Trophoblast cell (in vitro differentiated cells and primary cell): Measurements from ENCODE around the gene KANSL1.

Source experiments
- DNase-seq, 2 donors: peaks; one replicate each; pipeline ENCODE4 v3.0.0-alpha.2; 2016
- H2AFZ ChIP-seq: 2 replicates; pipeline ENCODE4 v1.6.1; 2013; ENCODE audit warnings: low read length, moderate library complexity, mild to moderate bottlenecking; ENCODE audit not compliant: insufficient read depth, poor library complexity
- H2AK5ac ChIP-seq: 2 replicates; pipeline ENCODE4 v1.6.1; 2013; ENCODE audit warnings: mild to moderate bottlenecking, low read length
- H2BK120ac ChIP-seq: 2 replicates; pipeline ENCODE4 v1.6.1; 2013; ENCODE audit warnings: low read length, mild to moderate bottlenecking, moderate library complexity; ENCODE audit not compliant: insufficient read depth, poor library complexity
- H2BK12ac ChIP-seq: 2 replicates; pipeline ENCODE4 v1.6.1; 2013; ENCODE audit warnings: mild to moderate bottlenecking, low read length, moderate library complexity
- H2BK5ac ChIP-seq: 2 replicates; pipeline ENCODE4 v1.6.1; 2013; ENCODE audit warnings: low read length, low read depth, moderate library complexity, mild to moderate bottlenecking; ENCODE audit not compliant: poor library complexity
- H3K14ac ChIP-seq: 2 replicates; pipeline ENCODE4 v1.6.1; 2013; ENCODE audit warnings: mild to moderate bottlenecking, low read length
- H3K18ac ChIP-seq: 2 replicates; pipeline ENCODE4 v1.6.1; 2013; ENCODE audit warnings: mild to moderate bottlenecking, low read length
- H3K23ac ChIP-seq: 2 replicates; pipeline ENCODE4 v1.6.1; 2013; ENCODE audit warnings: low read length
- H3K27ac ChIP-seq: 2 replicates; pipeline ENCODE4 v1.5.1; 2013; ENCODE audit warnings: low read depth, mild to moderate bottlenecking, inconsistent platforms, low read length, moderate library complexity
- H3K27me3 ChIP-seq: 2 replicates; pipeline ENCODE4 v1.6.1; 2013; ENCODE audit warnings: inconsistent platforms, mild to moderate bottlenecking, low read length, moderate library complexity; ENCODE audit not compliant: insufficient read depth
- H3K36me3 ChIP-seq, 2 experiments: 1 replicate in 1 of 2; 2 replicates in 1 of 2; pipeline ENCODE4 v1.6.1; 2013; ENCODE audit warnings: low read length in 2 of 2, mild to moderate bottlenecking in 2 of 2, moderate library complexity in 1 of 2; ENCODE audit not compliant: insufficient read depth in 2 of 2, control insufficient read depth in 1 of 2
- H3K4ac ChIP-seq: 2 replicates; pipeline ENCODE4 v1.6.1; 2013; ENCODE audit warnings: low read depth, mild to moderate bottlenecking, low read length, moderate library complexity
- H3K4me1 ChIP-seq, 2 experiments: 1 replicate in 1 of 2; 2 replicates in 1 of 2; pipeline ENCODE4 v1.6.1; 2013; ENCODE audit warnings: low read length in 2 of 2, mild to moderate bottlenecking in 2 of 2, moderate library complexity in 1 of 2; ENCODE audit not compliant: insufficient read depth in 2 of 2, control insufficient read depth in 1 of 2
- H3K4me2 ChIP-seq: 2 replicates; pipeline ENCODE4 v1.6.1; 2013; ENCODE audit warnings: inconsistent platforms, mild to moderate bottlenecking, low read length, moderate library complexity
- H3K4me3 ChIP-seq: 2 replicates; pipeline ENCODE4 v1.5.1; 2013; ENCODE audit warnings: mild to moderate bottlenecking, low read depth, low read length, inconsistent platforms
- H3K79me1 ChIP-seq: one replicate; pipeline ENCODE4 v1.6.1; 2013; ENCODE audit warnings: low read length
- H3K79me2 ChIP-seq: 2 replicates; pipeline ENCODE4 v1.6.1; 2013; ENCODE audit warnings: low read length, mild to moderate bottlenecking; ENCODE audit not compliant: control insufficient read depth, insufficient read depth, poor library complexity
- H3K9ac ChIP-seq: 2 replicates; pipeline ENCODE4 v1.6.1; 2013; ENCODE audit warnings: mild to moderate bottlenecking, low read length
- H3K9me3 ChIP-seq: 2 replicates; pipeline ENCODE4 v1.6.1; 2013; ENCODE audit warnings: low read depth, mild to moderate bottlenecking, control low read depth, inconsistent platforms, low read length; ENCODE audit not compliant: insufficient read depth
- H4K12ac ChIP-seq: 2 replicates; pipeline ENCODE4 v1.6.1; 2013; ENCODE audit warnings: low read depth, mild to moderate bottlenecking, low read length, moderate library complexity
- H4K8ac ChIP-seq: 2 replicates; pipeline ENCODE4 v1.6.1; 2013; ENCODE audit warnings: low read depth, mild to moderate bottlenecking, low read length, moderate library complexity
- H4K91ac ChIP-seq: one replicate; pipeline ENCODE4 v1.6.1; 2013; ENCODE audit warnings: low read depth, mild to moderate bottlenecking, low read length, moderate library complexity
- WGBS: extraction: QIAGEN DNeasy Blood & Tissue Kit; methylation state at CpG from one replicate; pipeline ENCODE4 v1.1.7; 2013; ENCODE audit warnings: missing lambda C conversion rate; ENCODE audit not compliant: insufficient read length, insufficient coverage; ENCODE audit errors: extremely low coverage; 5-methylcytosine and 5-hydroxymethylcytosine counted together

Gene KANSL1

DNA sequence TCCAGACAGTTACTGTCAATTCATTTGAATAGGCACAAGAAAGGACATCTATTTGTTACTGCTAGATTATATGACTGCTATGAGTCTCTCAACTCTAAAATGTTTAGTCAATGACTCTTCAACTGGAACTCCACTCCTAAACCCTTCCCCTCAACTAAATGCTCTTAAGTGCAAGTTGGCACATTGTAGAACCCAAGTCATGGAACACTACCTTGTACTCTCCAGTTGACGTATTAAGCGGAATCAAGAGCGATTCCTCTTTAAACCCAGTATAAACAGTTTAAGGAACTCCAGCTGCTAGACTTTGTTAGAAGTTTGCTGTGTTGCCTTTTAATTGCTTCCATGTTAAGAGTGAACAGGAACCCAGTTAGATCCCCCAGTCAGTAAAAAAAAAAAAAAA is 149.6 kb downstream of the KANSL1 start:
- Histone ChIP-seq H2AK5ac (no peak overlapping the region), H3K27ac (no peak overlapping the region), H3K79me1 (no peaks in the 10 kb centered on the region), H3K9ac (no peak overlapping the region), H3K27me3 (no peaks in the 10 kb centered on the region), H3K4me1 (peaks cover 0 to 8% of the 10 kb centered on the region in 2 experiments), H3K4me3 (no peak overlapping the region), H2AFZ (no peak overlapping the region), H2BK12ac (no peak overlapping the region), H4K8ac (no peak overlapping the region), H3K14ac (no peak overlapping the region), H2BK5ac (no peak overlapping the region), H2BK120ac (no peak overlapping the region), H4K91ac (no peak overlapping the region), H3K23ac (no peak overlapping the region), H3K4me2 (no peak overlapping the region), H3K79me2 (no peaks in the 10 kb centered on the region), H3K9me3 (no peaks in the 10 kb centered on the region), H4K12ac (no peak overlapping the region), H3K36me3 (peaks cover 18 to 33% of the 10 kb centered on the region in 2 experiments), H3K18ac (no peak overlapping the region), H3K4ac (no peak overlapping the region)
- no CpG with 5 or more reads among the region's 3 CpGs for WGBS
- DNase-seq: no peak

DNA sequence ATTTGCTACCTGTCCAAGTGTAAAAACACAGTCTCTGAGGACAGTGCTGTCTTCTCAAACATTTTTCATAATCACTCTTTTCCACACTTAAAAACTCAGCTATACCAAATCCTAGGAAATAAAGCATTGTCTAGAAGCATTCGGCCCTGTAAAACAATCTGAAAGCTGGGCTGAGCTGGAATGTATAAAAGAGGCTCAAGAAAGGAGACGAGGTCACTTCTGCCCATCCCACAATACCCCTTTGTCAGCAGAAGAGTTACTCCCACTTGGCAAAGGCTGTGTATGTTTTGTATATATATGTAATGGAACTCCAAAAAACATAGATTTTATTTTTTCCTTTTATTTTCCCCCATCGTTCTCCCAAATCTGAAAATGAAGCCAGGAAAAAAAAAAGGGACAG is 150.3 kb downstream of the KANSL1 start:
- Histone ChIP-seq H3K4me3 (no peak overlapping the region), H3K9ac (no peak overlapping the region), H3K27me3 (no peaks in the 10 kb centered on the region), H3K79me1 (no peaks in the 10 kb centered on the region), H3K9me3 (no peaks in the 10 kb centered on the region), H3K36me3 (peaks cover 19 to 34% of the 10 kb centered on the region in 2 experiments), H2AK5ac (no peak overlapping the region), H4K91ac (no peak overlapping the region), H3K4me1 (peaks cover 0 to 8% of the 10 kb centered on the region in 2 experiments), H2AFZ (no peak overlapping the region), H3K79me2 (no peaks in the 10 kb centered on the region), H4K12ac (no peak overlapping the region), H2BK120ac (no peak overlapping the region), H3K14ac (no peak overlapping the region), H3K27ac (no peak overlapping the region), H3K18ac (no peak overlapping the region), H3K23ac (no peak overlapping the region), H3K4me2 (no peak overlapping the region), H3K4ac (no peak overlapping the region), H4K8ac (no peak overlapping the region), H2BK5ac (no peak overlapping the region), H2BK12ac (no peak overlapping the region)
- no peak for DNase-seq
- no CpG with 5 or more reads among the region's 3 CpGs for WGBS

GRCh38 chr17:46042246-46042645 is 151.0 kb downstream of the KANSL1 start:
- no peak overlapping the region for H4K12ac ChIP-seq
- H2AFZ ChIP-seq: no peak overlapping the region
- H2BK5ac ChIP-seq: no peak overlapping the region
- no peaks in the 10 kb centered on the region for H3K79me1 ChIP-seq
- H2BK12ac ChIP-seq: no peak overlapping the region
- H2BK120ac ChIP-seq: no peak overlapping the region
- no peak overlapping the region for H4K91ac ChIP-seq
- H3K9ac ChIP-seq: no peak overlapping the region
- no peak overlapping the region for H3K14ac ChIP-seq
- H3K9me3 ChIP-seq: no peaks in the 10 kb centered on the region
- H3K18ac ChIP-seq: no peak overlapping the region
- H2AK5ac ChIP-seq: no peak overlapping the region
- no peak overlapping the region for H3K4me3 ChIP-seq
- H3K79me2 ChIP-seq: no peaks in the 10 kb centered on the region
- H3K36me3 ChIP-seq: peaks cover 16 to 32% of the 10 kb centered on the region in 2 experiments
- DNase-seq: no peak
- H3K4me1 ChIP-seq: peaks cover 0 to 8% of the 10 kb centered on the region in 2 experiments
- H3K4ac ChIP-seq: no peak overlapping the region
- WGBS: no CpG with 5 or more reads among the region's 2 CpGs
- no peak overlapping the region for H3K23ac ChIP-seq
- H3K4me2 ChIP-seq: no peak overlapping the region
- no peak overlapping the region for H3K27ac ChIP-seq
- H4K8ac ChIP-seq: no peak overlapping the region
- no peaks in the 10 kb centered on the region for H3K27me3 ChIP-seq

DNA sequence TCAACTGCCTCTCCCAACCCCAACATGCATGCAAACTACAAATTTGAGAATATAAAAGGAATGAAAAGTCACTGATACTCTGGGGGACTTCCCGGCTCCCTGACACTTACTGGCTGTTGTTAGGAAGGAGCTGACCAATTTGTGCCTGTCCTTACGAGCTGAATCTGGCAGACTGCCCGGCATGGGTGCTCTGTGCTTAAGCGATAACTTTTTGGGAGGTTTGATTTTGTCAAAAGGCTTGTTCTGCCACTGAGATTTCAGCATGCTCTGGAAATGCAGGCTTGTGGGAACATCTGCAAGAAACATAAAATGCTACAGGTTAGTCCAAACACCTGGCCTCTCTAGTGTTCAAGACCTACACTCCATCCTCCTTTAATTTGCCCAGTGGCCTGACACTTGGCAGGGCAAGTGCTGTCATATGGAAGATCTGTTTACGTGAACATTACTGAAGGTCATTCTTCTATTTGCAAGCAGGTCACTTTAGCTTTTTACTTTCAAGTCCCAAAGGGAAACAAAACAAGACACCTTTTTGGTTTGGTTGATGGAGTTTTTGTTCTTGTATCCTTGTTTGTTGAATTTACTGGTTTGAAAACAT is 153.5 kb downstream of the KANSL1 start:
- H2BK5ac ChIP-seq: no peak overlapping the region
- peaks cover 20 to 42% of the 10 kb centered on the region in 2 experiments for H3K36me3 ChIP-seq
- H3K23ac ChIP-seq: no peak overlapping the region
- H3K4me1 ChIP-seq: no peaks in the 10 kb centered on the region
- H4K12ac ChIP-seq: no peak overlapping the region
- no peak overlapping the region for H2AK5ac ChIP-seq
- H3K9ac ChIP-seq: no peak overlapping the region
- no peak overlapping the region for H2AFZ ChIP-seq
- H3K27me3 ChIP-seq: no peaks in the 10 kb centered on the region
- no peak for DNase-seq
- no CpG with 5 or more reads among the region's 5 CpGs for WGBS
- no peaks in the 10 kb centered on the region for H3K79me1 ChIP-seq
- H3K4me2 ChIP-seq: no peak overlapping the region
- no peaks in the 10 kb centered on the region for H3K9me3 ChIP-seq
- H2BK120ac ChIP-seq: no peak overlapping the region
- no peak overlapping the region for H3K14ac ChIP-seq
- H3K79me2 ChIP-seq: no peaks in the 10 kb centered on the region
- no peak overlapping the region for H2BK12ac ChIP-seq
- H3K4ac ChIP-seq: no peak overlapping the region
- no peak overlapping the region for H3K4me3 ChIP-seq
- no peak overlapping the region for H4K8ac ChIP-seq
- no peak overlapping the region for H3K27ac ChIP-seq
- H3K18ac ChIP-seq: no peak overlapping the region
- H4K91ac ChIP-seq: no peak overlapping the region
